NT2/D1 (cell line): ENCODE results near the gene DDA1.

ENCODE experiments used
- SUZ12 ChIP-seq: IDR thresholded peaks from 2 replicates; pipeline ENCODE4 v1.6.1; 2011; ENCODE audit not compliant: insufficient read length, insufficient read depth; ENCODE audit errors: extremely low read depth
- YY1 ChIP-seq: IDR thresholded peaks from 2 replicates; pipeline ENCODE4 v1.6.1; 2011; ENCODE audit not compliant: insufficient read length, insufficient read depth

DNA sequence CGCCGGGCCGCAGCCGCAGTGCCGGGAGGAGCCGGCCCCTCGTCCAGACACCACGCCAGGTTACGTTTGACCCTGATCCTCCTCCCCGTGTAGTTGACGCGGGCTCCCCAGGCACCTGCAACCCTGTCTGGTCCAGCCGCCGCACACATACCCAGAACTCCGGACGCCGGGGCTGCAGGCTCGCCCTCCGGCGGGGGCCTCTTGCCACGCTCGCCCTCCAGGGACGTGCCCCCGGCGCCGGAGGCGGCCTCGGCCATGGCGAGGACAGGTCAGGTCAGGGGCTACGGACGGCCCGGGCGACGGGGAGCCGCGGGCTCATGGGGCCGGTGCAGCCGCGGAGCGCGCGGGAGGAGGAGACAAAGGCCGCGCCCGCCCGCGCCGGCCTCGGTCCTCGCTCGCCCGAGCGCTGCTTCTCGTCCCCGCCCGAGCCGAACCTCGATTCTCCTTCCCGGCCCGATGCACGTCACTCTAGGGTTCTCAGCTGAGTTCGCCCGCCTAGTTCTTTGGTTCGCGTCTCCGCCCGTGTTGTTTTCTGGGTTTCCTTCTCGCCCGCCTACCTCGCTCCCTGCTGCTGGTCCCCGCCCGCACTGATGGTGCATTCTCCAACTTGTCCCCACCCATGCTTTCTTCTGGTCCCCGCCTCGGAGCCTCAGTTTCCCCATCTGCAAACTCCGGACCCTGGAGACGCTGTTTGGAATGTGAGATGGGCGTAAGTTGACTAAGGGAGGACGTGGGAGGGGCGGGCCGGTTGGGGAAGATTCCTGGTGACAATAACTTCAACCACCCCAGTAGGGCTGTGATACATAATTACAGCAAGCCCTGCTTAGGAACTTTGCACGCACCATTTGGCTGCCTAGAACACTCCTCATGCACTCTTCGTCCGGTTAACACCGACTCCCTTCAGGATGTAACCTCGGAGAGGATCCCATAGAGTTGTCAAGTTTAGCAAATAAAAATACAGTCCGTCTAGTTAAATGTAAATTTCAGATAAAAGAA, 25.3 kb downstream of the DDA1 start, which contains the start of gene ANO8:
- TF ChIP-seq YY1 (no peak), SUZ12 (no peak)
